GM19025 (cell line): ENCODE measurements around the gene PXDC1.
"Not testable (repeated sequence)": the region's sequence is repeated elsewhere in the genome, so short reads cannot be mapped to it uniquely, and the experiment has no call there.

ENCODE experiments used
- ATAC-seq: cut with Tn5 transposase; IDR thresholded peaks from one replicate; pipeline ENCODE4 v1.9.1; 2021; ENCODE audit warnings: mild to moderate bottlenecking, low read depth, moderate library complexity; ENCODE audit not compliant: unreplicated experiment

The PXDC1 gene

DNA sequence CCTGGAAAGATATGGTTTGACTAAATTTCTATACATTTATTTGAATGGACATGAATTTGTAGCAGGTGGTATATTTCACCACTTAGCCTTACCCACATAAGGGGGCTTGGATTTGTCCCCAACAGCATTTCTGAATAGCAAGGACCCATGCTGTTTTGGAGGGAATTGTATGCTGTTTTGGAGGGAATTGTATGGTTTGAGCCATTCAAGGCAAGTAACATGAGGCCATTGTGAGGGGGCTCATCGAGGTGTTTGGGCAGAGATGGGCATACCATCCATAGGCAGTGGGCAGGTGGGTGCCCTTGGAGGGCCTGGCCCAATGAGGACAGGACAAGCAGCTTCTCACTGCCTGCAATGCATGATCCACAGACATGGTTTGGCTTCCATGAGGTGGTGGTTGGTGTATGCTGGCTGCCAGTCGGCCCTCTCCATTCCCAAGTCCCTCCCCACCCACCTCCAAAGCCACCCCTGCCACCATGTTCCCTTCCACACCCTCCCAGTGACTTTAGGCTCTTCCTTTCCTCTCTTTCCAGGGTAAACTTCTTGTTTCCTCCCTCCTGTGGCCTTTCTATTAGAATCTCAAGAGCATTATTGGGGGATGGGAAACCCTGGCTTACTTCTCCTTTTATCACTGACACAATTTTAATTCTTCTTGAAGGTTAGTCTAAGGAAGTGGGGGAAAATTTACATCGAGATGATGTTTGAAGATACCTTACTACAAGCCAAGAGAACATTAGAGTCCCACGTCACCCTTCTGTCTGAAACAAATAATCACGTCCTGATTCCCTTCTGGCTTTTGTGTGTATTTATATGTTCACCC lies 13.2 kb upstream of the PXDC1 start:
- no peak for ATAC-seq

DNA sequence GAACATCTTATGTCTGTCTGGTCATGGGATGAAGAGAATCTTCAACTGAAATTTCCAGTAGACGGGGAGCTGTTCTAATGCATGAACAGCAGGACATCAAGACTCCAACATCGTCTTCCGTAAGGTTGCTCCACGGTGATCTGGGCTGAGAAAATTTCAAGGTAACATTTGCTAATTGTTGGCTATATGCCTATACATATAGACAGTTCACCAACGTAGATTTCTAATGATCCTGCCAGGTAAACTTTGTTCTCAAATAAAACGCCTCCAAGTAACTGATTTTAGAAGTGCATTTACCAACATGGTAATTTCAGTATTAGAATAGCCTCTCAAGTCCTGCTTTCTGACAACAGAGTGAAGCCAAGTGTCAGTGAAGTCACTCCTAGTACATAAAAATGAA lies 11.3 kb upstream of the PXDC1 start:
- no peak for ATAC-seq

DNA sequence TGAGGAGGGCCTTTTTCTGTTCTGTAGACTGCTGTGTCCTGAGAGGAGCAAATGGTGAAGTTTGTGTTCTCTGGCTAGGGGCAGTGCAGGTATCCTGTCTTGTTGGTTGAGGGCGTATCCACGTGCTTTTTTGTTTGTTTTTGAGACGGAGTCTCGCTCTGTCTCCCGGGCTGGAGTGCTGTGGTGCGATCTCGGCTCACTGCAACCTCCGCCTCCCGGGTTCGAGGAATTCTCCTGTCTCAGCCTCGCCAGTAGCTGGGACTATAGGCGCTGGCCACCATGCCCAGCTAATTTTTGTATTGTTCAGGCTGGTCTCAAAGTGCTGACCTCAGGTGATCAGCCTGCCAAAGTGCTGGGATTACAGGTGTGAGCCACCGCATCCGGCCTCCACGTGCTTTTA lies 10.8 kb upstream of the PXDC1 start:
- no peak for ATAC-seq

DNA sequence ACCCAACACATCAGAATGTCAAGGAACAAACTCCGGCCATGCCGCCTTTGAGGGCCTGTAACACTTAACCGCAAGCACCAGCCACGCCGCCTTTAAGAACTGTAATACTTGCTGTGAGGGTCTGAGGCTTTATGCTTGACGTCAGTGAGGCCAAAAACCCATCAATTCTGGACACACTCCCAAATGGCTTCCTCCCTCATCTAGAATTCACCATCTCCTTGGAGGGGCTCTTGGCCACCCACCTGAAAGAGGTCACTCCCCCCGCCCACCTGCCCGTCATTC lies 10.4 kb upstream of the PXDC1 start:
- ATAC-seq = no peak

DNA sequence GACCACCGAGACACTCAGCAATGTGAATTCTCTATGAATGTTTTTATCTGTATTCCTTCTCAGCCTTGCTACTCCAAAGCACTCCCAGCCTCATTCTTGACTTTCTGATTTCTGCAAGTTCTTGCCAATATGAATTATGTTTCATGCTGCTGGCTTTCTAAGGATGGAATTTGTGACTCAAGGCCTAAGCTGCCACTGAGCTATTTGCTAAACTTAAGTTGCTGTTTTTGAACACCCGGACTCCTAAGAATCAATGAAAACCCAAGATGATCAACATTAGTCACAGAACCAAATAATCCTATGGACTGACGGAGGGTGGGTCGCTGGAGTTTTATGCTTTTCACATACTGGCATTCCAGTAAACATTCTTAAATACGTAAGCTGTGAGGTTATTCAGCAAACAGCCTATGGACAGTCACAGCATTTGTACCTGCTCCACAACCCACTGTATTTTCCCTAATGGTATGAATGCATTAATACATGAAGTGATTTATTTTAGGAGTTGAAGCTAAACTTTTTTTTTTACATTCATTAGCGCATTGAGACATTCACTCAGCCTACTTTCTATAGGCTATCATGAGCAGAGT lies 8.2 kb upstream of the PXDC1 start:
- no peak for ATAC-seq

DNA sequence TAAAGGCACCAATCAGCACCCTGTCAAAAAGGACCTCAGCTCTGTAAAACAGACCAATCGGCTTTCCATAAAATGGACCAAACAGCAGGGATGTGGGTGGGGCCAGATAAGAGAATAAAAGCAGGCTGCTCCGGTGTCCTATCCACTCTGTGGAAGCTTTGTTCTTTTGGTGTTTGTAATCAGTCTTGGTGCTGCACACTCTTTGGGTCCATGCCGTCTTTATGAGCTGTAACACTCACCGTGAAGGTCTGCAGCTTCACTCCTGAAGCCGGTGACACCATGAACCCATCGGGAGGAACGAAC lies 7.3 kb upstream of the PXDC1 start:
- ATAC-seq = no peak

DNA sequence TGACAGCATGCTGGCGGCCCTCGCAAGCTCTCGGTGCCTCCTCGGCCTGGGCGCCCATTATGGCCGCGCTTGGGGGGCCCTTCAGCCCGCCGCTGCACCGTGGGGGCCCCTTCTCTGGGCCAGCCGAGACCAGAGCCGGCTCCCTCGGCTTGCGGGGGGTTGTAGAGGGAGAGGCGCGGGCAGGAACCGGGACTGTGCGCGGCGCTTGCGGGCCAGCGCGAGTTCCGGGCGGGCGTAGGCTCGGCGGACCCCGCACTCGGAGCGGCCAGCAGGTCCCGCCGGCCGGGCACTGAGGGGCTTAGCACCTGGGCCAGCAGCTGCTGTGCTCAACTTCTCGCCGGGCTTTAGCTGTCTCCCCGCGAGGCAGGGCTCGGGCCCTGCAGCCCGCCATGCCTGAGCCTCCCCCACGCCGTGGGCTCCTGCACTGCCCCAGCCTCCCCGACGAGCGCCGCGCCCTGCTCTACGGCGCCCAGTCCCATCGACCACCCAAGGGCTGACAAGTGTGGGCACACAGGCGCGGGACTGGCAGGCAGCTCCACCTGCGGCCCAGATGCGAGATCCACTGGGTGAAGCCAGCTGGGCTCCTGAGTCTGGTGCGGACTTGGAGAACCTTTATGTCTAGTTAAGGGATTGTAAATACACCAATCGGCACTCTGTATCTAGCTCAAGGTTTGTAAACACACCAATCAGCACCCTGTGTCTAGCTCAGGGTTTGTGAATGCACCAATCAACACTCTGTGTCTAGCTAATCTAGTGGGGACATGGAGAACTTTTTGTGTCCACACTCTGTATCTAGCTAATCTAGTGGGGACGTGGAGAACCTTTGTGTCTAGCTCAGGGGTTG lies 6.7 kb upstream of the PXDC1 start:
- ATAC-seq = not testable (repeated sequence)

DNA sequence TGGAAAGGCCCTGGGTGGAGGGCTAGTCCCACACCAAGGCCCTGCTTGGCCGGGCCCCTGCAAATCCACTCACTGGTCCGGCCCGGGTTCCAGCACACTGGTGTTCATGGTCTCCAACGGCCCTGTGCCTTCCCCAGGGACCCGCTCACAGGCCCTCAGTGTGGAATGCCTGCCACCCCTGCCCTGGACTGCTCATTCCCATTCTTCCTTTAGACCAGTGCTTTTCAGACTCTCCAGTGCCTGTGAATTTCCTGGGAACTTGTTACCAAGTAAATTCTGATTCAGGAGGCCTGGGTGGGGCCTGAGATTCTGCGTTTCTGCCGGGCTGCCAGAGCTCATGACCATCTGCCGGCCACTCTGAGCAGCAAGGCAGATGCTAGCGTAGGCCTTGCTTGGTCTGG lies 5.7 kb upstream of the PXDC1 start:
- no peak for ATAC-seq

DNA sequence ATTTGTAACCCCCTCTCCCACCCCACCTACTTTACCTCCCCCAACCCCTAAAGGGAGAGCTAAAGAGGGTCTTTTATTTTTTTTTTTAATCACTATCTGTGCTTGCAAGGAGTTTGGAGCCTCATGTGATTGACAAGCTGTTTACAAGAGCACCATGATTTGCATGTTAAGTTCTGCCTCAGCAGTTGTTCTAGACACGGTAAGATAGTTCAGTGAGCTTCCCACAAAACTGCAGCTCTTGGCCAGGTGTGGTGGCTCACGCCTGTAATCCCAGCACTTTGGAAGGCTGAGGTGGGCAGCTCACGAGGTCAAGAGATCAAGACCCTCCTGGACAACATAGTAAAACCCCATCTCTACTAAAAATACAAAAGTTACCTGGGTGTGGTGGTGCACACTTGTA lies 5.0 kb upstream of the PXDC1 start:
- no peak for ATAC-seq

DNA sequence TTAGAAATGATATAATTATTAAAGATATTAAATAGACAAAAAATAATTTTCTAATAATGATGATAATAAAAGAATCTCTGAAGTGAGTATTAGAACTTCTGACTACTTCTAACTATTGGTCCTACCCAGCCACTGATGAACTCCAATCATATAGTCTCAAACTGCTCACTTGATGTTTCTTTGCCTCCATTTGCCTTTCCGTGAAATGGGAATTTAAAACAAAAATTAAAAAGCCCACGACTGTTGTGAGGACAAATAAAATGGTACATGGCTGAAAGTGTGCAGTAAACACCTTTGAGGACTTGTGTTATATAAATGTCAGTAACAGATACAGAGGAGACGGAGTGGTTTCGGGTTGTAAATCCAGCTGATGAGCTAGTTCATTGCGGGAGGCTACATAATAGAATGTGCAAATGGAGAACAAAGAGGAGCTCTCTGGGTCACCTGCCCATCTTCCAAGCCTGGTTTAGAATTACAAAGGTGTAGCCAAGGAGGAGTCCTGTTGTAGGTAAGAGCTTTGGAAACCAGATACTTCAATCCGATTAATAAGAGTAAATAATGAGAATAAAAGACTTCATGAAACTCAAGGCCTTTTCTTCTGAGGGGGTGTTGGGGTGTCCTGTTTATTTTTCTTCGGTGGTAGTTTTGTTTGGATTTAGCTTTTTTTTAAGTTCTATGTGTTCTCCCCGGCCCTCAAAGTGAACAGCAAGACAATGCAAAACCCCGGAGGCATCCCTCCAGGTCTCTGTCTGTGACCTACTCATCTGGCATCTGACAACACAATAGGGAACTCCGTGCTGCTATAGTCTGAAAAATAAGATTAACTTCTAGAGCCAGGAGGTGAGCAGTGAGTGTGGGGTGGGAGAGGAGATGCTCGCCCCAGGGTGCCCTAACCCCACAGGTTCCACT lies 4.4 kb upstream of the PXDC1 start:
- no peak for ATAC-seq

DNA sequence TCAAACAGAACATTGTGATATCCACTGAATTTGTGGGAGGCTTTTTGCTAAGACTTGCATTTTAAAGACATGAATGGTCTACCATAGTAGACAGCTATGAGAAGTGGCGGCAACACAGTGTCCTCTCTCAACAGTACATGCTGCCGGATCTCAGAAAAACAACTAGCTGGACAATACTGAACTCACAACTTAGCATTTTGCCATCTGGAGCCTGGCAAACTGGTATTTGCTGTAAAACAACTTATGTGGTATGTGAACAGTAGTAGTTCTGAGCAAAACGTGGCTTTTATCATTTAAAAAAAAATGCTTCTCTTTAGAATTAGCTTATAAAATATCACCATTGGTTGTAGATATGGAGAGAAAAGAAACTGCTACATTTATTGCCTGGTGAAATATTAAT lies 3.3 kb upstream of the PXDC1 start:
- no peak for ATAC-seq

DNA sequence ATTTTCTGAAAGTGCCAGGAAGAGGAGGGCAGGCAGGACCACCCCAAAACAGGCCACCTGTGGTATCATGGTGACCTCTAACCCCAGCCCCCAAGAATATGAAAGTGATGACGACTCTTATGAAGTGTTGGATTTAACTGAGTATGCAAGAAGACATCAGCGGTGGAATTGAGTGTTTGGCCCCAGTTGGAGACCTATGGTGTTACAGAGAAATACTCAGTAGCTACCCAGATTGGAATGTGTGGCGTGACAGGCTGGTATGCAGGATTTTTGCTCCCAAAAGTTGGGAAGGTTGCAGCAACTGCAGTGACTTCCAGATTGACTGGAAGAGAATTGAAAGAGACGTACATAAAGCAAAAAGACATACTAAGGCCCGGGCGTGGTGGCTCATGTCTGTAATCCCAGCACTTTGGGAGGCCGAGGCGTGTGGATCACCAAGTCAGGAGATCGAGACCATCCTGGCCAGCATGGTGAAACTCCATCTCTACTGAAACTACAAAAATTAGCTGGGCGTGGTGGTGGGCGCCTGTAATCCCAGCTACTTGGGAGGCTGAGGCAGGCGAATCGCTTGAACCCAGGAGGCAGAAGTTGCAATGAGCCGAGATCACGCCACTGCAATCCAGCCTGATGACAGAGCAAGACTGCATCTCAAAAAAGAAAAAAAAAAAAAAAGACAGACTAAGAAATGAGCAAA lies 2.7 kb upstream of the PXDC1 start:
- ATAC-seq = not testable (repeated sequence)

DNA sequence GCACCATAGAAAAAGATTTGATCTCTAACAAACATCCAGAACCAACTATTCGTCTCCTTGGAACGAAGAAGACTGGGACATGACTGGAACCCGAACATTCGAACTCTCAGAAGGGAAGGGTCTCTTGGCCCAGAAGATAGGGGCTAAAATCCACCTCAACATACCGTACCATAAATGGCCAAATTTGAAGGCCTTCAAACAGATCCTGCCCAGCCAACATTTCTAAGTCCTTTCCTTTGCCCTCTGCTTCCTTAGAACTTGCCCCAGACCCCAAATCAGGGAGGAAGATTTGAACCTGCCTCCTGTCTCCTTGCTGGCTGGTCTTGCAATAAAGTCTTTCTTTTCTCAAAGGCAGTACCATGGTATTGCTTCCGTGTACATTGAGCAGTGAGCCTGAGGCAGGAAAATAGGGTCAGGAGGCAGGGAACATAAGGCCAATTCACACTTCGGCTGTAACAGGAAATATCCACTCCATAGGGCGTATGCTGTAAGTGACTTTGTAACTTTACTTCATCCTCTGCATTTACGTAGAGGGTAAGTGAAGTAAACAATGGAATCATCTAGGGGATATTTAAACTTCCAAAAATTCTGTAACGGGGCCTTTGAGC lies 1.8 kb upstream of the PXDC1 start:
- ATAC-seq = no peak

DNA sequence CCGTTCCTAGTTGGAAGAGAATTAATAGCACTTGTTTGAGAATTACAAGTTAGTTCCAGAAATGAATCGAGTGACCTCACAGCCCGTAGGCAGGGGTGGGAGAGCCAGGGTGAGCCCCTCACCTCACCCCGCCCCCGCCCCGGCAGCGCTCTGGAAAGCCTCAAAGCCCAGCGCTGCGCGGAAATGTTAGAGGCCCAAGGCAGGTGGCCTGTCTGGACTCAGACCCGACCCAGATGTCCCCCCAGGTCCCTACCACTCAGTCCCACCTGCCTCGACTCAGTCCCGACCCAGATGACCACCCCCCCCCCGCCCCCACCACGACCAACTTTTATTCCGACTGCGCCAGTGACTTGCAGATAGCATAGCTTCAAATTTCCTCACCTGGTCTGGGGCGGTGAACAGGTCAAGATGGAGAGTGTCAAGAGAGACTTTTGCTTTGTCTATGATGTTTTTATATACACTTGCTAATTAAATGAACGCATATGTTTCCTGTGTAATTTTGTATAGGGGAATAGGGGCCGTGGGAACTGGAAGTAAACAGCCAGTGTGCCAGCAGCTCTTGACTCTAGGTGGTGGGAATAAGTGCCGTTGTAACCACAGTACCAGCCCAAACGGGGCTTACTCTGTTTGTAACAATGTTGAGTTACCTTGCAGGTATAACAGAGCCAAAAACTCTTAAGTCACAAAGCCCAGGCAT lies 1.2 kb upstream of the PXDC1 start:
- ATAC-seq = no peak

DNA sequence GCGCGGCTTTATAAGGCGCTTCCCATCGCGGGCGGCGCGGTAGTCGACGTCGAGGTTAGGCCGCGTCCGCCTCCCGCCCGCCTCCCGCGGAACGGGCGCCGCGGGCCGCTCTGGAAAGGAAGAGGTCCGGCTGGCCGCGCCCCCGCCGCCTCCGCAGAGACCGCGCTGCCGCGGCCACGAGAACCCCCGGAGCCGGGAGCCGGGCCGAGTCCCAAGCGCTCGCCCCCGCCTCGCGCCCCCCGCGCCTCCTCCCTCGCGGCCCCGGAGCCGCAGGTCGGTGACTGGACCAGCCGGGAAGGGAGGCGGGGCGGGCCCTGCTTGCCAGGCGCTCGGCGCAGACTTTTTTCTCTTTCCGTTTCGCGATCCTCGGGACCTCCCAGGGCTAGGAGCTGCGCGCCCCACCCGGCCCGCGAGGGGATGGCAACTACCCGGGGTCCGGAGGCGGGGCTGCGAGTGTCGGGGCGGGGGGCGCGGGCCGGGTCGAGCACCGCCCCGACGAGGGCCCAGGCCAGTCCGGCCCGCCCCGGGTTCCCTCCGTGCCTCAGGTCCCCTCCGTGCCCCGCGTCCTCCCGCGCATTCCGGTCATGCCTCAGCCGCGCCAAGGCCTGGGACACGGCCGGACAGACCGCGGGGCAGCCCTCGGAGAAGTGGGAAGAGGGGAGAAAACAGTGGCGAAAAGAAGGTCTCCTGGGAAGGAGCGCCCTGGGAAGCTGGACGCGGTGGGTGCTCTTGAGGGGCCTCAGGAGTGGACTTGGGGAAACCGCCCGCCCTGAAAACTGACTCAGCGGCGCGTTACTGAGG lies 417 bp upstream of the PXDC1 start:
- ATAC-seq = peak; percentile 56

DNA sequence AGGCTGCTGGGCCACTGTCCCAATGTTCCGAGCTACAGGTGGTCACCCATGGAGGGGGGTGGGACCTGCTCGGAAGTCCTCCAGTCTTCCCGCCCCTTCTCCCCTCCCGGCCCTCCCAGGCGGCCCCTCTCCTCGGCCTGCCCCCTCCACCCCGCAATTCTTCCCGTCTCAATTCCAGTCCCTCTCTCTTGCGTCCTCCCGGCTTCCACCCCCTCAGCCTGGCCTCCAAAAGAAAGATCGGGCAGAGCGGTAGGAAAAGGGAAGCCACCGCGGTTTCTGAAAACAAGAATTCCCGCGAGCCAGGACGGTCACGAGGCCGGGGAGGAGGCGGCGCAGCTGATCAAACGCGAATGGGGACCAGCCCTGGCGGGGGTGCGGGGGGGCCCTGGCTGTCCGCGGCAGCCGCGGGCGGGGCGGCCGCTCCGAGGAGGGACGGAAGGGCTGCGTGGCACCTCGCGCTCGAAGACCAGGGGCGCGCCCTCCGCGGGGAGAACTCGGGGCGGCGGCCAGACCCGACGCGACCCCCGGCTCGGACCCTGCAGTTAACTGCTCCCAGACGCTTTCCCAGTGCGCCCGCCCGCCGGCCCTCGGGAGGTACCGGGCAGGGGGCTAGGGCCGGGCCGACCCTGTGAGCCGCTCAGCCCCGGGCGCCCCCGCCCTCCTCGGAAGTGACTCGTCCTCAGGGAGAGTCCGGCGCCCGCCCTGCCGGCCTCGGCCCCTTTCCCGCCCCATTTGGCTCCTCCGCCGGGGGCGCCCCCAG lies 1.0 kb downstream of the PXDC1 start:
- ATAC-seq = no peak

DNA sequence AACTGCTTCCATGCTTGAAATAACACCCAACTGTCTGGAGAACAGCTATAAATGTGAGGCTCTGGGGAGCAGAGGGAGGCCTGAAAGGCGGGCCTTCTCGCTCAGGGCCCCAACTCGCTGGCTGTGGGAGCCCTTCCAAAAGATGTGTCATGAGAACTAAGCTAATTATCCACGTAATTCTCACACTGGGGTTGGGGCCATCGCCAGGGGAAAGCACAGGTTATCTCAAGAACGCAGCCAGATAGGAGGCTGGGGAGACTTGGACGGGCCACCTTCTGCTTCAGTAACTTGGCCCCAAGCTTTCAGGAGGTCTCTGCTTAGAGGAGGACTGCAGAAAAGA lies 1.6 kb downstream of the PXDC1 start:
- no peak for ATAC-seq
